IPS-11a (cell line): ENCODE results near the gene GCAT.
"Not testable (repeated sequence)": the region's sequence is repeated elsewhere in the genome, so short reads cannot be mapped to it uniquely, and the experiment has no call there.

Source experiments
- H3K4me3 ChIP-seq: one replicate; pipeline ENCODE4 v1.5.1; 2013; ENCODE audit warnings: low read depth, low read length, control low read depth

The GCAT gene

GRCh38 chr22:37782340-37783168, 25.2 kb upstream of the GCAT start:
- H3K4me3 ChIP-seq = no peak overlapping the region

DNA sequence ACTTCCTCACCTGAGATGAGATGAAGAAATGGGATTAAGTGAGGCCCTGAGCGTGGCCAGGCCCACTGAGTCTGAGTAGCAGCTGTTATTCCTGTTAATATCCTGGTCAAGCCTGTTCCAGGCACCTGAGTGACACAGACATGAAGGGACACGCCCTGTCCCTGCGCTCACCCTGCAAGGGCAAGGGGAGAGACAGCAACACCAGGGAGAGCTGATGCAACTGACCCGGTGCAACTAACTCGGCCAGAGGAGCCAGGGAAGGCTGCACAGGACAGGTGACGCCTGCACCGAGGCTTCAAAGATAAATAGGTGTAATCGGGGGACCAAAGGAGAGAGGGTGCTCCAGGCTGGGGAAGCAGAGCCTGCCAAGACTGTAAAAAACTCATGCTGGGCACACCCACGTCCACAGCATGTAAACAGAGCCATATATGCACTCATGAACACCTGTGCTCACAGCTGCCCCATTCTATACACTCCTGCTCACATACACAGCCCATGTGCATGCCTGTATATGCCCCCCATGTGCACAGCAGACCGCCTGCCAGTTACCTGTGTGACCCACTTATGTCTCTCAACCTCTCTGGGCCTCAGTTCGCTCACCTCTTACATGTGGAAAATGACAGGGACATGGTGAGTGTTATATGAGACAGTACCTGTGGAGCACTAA, 22.8 kb upstream of the GCAT start:
- H3K4me3 ChIP-seq = no peak overlapping the region

GRCh38 chr22:37790234-37790633, 17.5 kb upstream of the GCAT start:
- no peak overlapping the region for H3K4me3 ChIP-seq

DNA sequence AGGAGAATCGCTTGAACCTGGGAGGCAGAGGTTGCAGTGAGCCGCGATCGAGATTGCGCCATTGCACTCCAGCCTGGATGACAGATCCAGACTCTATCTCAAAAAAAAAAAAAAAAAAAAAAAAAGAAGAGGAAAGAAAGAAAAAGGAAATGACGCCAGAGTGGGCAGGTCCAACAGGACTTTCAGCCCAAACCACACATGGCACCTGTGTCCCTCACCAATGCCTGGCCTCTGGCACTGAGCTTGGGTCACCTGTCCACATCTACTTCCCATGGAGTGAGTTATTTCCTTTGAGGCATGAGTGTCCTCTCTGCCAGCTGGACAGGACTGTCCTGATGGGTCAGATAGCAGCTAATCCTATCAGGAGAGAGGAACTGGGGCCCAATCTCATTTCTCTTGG, 15.2 kb upstream of the GCAT start:
- no peak overlapping the region for H3K4me3 ChIP-seq

GRCh38 chr22:37794376-37794775, 13.4 kb upstream of the GCAT start:
- no peak overlapping the region for H3K4me3 ChIP-seq

GRCh38 chr22:37796079-37796478, 11.7 kb upstream of the GCAT start:
- H3K4me3 ChIP-seq = no peak overlapping the region

DNA sequence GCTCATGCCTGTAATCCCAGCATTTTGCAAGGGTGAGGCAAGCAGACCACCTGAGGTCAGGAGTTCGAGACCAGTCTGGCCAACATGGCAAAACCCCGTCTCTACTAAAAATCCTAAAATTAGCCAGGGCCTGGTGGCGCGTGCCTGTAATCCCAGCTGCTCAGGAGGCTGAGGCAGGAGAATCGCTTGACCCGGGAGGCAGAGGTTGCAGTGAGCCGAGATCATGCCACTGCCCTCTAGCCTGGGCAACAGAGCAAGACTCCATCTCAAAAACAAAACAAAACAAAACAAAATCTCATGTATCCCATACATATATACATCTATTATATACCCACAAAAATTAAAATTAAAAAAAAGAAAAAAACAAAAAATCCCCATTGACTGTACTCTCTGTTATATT, 10.5 kb upstream of the GCAT start:
- H3K4me3 ChIP-seq = not testable (repeated sequence)

- no peak overlapping the region for H3K4me3 ChIP-seq
These were observed 9.7 kb upstream of the GCAT start for GRCh38 chr22:37797874-37798500.

- not testable (repeated sequence) for H3K4me3 ChIP-seq
These were observed 7.8 kb upstream of the GCAT start for GRCh38 chr22:37799979-37800378.

GRCh38 chr22:37801946-37802309, 5.8 kb upstream of the GCAT start:
- H3K4me3 ChIP-seq = peak overlapping the region; percentile 63

DNA sequence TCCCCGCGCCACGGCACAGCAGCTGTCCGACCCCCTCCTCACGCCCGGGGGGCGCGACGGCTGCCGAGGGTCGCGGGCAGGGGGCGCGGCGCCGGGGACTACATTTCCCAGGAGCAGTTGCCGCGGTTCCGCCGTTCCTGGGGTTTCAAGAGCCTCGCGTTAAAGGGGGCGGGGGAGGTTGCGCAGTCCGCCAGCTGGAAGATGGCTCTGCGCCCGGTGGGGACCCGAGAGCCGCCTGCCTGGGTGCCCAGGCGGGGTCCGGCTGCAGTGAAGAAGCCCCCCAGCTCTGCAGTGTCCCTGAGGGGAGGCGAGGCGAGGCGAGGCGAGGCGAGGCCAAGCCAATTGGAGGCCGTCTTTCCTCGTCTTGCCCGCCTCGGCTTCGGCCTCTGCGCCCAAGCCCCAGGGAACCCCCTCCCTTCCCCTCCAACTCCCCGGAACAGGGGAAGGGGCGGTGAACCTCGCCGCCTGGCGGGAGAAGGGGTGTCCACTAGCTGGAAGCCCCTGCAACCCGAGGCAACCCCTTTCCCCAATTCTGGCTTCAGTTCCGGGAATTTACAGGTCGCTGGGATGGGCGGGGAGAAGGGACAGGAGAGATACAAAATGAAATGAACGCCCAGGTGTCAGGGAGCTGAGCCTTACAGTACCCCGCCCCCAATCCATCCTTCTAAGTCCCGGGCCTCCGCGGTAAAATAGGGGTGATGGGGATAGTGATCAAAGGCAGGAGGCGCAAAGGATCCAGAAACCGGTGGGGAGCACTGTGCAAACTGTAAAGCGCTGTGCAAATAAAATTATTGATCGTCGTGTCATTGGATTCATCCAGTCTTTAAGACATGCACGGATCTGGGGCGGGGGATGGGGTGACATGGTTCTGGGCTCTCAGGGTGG, 5.2 kb upstream of the GCAT start:
- peak overlapping the region; percentile 63 for H3K4me3 ChIP-seq

DNA sequence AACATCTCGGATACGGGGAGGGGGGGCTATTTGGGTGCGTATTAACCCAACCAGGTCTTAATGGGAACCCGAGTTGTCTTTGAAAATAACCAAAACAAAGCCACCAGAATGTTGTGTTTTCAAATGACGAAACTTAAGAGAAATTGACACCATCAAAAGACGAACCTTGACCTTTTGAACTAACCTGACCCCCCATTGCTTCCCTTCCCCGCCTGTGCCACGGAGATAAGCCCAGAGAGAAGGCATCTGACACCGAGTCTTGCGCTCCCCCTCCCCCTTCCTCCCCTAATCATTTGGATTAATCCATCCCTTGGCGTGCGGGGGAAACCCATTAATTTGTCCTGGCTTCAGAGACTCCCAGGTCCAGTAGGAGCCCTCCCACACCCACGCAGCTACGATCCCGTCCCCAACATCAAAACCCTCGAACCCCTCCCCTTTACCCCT, 4.5 kb upstream of the GCAT start:
- H3K4me3 ChIP-seq = peak overlapping the region; percentile 63

DNA sequence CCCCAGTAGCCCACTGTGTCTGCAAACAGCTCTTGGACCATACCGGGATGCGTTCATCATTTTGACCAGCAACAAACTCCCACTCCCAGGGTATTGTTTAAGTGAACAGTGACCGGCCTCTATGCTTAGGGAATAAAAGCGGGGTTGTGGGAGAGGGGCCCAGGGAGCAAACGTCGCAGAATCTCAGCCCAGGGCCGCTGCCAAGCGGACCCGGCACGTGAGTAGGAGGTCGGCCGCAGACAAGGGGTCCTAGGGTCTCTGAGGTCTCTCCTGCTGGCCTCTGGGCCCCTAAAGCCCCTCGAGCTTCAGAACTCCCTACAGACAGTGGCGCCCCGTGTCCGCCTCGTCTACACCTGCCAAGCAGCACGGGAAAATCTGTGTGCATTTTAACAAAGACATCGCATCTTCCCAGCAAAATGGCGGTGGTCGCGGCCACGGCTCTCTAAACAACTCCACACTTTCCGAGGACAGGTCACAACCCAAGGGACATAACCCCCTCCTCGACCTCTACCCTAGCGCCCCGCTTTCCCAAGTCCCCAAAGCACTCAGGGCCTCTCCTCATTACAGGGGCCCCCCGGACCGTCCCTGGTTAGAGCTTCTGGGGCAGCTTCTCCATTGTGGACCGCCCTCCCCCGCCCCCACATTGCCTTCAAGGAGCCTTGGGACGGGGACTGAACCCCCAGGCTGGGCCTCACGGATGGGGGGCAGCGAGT, 3.9 kb upstream of the GCAT start:
- peak overlapping the region; percentile 20 for H3K4me3 ChIP-seq

- H3K4me3 ChIP-seq = peak overlapping the region; percentile 45
These were observed 3.3 kb upstream of the GCAT start for GRCh38 chr22:37804352-37804880.

GRCh38 chr22:37804881-37805809, 2.6 kb upstream of the GCAT start:
- H3K4me3 ChIP-seq = peak overlapping the region; percentile 45

DNA sequence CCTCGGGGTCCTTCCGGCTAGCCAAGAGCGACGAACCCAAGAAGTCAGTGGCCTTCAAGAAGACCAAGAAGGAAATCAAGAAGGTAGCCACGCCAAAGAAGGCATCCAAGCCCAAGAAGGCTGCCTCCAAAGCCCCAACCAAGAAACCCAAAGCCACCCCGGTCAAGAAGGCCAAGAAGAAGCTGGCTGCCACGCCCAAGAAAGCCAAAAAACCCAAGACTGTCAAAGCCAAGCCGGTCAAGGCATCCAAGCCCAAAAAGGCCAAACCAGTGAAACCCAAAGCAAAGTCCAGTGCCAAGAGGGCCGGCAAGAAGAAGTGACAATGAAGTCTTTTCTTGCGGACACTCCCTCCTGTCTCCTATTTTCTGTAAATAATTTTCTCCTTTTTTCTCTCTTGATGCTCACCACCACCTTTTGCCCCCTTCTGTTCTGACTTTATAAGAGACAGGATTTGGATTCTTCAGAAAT, 1.9 kb upstream of the GCAT start:
- H3K4me3 ChIP-seq = peak overlapping the region; percentile 45

DNA sequence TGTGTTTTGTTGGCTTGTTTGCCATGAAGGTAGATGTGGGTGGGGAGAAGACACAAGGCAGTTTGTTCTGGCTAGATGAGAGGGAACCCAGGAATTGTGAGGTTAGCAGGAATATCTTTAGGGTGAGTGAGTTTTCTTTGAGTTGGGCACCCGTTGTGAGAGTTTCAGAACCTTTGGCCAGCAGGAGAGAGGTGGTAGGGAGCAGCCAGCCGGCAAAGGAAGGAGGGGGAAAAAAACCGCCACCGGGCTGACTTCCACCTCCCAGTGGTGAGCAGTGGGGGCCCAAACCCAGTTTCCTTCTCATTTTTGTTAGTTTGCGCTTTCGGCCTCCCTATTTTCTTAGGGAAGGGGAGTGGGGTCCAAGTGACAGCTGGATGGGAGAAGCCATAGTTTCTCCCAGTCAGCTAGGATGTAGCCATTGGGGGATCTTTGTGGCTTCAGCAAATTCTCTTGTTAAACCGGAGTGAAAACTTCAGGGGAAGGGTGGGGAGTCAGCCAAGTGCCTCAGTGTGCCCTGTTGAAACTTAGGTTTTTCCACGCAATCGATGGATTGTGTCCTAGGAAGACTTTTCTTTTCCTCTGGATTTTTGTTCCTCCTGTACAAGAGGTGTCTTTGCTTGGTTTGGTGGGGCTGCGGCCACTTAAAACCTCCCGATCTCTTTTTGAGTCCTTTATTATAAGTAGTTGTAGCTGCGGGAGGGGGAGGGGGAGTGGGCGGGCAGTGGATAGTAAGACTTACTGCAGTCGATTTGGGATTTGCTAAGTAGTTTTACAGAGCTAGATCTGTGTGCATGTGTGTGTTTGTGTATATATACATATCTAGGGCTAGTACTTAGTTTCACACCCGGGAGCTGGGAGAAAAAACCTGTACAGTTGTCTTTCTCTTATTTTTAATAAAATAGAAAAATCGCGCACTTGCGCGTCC, 1.1 kb upstream of the GCAT start:
- H3K4me3 ChIP-seq = peak overlapping the region; percentile 55

DNA sequence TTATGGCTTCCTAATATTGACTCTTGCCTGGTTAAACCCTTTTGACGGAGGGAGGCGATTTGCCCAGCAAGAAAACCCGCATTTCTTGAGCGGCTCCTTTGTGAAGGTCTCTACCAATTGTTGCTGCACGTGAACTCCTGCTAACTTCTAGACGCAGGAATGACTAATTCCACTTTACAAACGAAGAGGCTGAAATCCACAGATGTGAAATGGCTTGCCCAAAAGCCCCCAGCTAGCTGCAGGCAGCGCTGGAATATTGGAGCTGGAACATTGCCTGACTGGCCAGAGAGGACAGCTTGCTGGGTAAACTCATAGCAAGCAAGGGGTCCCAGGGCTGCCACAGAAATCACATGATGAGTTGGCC, 542 bp downstream of the GCAT start:
- peak overlapping the region; percentile 79 for H3K4me3 ChIP-seq
